PC-3 (cell line): Measurements from ENCODE around the gene DPF3. TPM values are rescaled to one million over a fixed set of nuclear protein-coding genes. Genes with fewer than 3 reads are reported as not detected.
A peak's percentile ranks its signal among the peaks of the same experiment; 100 is the strongest.

ENCODE experiments used
- ATAC-seq: fragments of 200-7000 bp; cut with Tn5 transposase; 2 replicates; pipeline ENCODE4 v1.9.1; 2020; ENCODE audit warnings: mild to moderate bottlenecking, moderate library complexity
- BruUV-seq: library from RNA; stranded (reverse); fragments of 400-500 nt; replicated peaks from 2 replicates; lab custom pipeline; 2021; lab: Mats Ljungman, UMichigan
- CTCF ChIA-PET: fragments of 300-600 bp; sonication (Branson Sonifier 250); formaldehyde crosslinking; loops from one replicate; lab custom pipeline; 2022; ENCODE audit warnings: antibody characterized with exemption; lab: Charles Lee
- POLR2A ChIA-PET: fragments of 300-600 bp; sonication (Branson Sonifier 250); formaldehyde crosslinking; loops from one replicate; lab custom pipeline; 2022; ENCODE audit warnings: antibody characterized with exemption; ENCODE audit not compliant: unreplicated experiment; lab: Charles Lee
- DNase-seq: peaks from one replicate; pipeline ENCODE4 v3.0.0-alpha.2; 2015
- H2AFZ ChIP-seq: fragments of 300-600 bp; sonication (generic); 2 replicates; pipeline ENCODE4 v1.6.0; 2016; ENCODE audit warnings: antibody characterized with exemption, low read length
- H3F3A ChIP-seq: fragments of 300-600 bp; sonication (generic); one replicate; pipeline ENCODE4 v1.6.0; 2017; ENCODE audit warnings: antibody characterized with exemption, low read length, control low read depth, mild to moderate bottlenecking; ENCODE audit not compliant: unreplicated experiment
- H3K27ac ChIP-seq: fragments of 300-600 bp; sonication (generic); 2 replicates; pipeline ENCODE4 v1.5.1; 2016; ENCODE audit warnings: mild to moderate bottlenecking, low read length
- H3K27me3 ChIP-seq: fragments of 300-600 bp; sonication (generic); 2 replicates; pipeline ENCODE4 v1.6.1; 2016; ENCODE audit warnings: low read length, mixed read lengths
- H3K36me3 ChIP-seq: fragments of 300-600 bp; sonication (generic); 2 replicates; pipeline ENCODE4 v1.6.1; 2016; ENCODE audit warnings: low read depth, mixed run types, low read length, mixed read lengths
- H3K4me1 ChIP-seq: fragments of 300-600 bp; sonication (generic); 2 replicates; pipeline ENCODE4 v1.5.1; 2016; ENCODE audit warnings: low read length; ENCODE audit not compliant: insufficient read depth
- H3K4me2 ChIP-seq: fragments of 300-600 bp; sonication (generic); 2 replicates; pipeline ENCODE4 v1.6.0; 2016; ENCODE audit warnings: low read length
- H3K4me3 ChIP-seq: fragments of 300-600 bp; sonication (generic); 2 replicates; pipeline ENCODE4 v1.5.1; 2016; ENCODE audit warnings: mild to moderate bottlenecking, low read length, mixed read lengths
- H3K79me2 ChIP-seq: fragments of 300-600 bp; sonication (generic); 2 replicates; pipeline ENCODE4 v1.6.1; 2017; ENCODE audit warnings: low read length, mixed read lengths
- H3K9ac ChIP-seq: fragments of 300-600 bp; sonication (generic); 2 replicates; pipeline ENCODE4 v1.6.0; 2016; ENCODE audit warnings: mild to moderate bottlenecking, low read length
- H3K9me2 ChIP-seq: fragments of 300-600 bp; sonication (generic); replicated peaks from 2 replicates; pipeline ENCODE4 v1.6.1; 2016; ENCODE audit warnings: mixed run types, low read length, mixed read lengths
- H3K9me3 ChIP-seq: fragments of 300-600 bp; sonication (generic); 2 replicates; pipeline ENCODE4 v1.6.1; 2016; ENCODE audit warnings: low read length, mixed read lengths
- H4K20me1 ChIP-seq: fragments of 300-600 bp; sonication (generic); 2 replicates; pipeline ENCODE4 v1.6.1; 2016; ENCODE audit warnings: low read length, mixed read lengths
- EZH2 ChIP-seq: fragments of 300-600 bp; sonication (generic); IDR thresholded peaks from one replicate; pipeline ENCODE4 v1.6.1; 2017; ENCODE audit warnings: antibody characterized with exemption, mild to moderate bottlenecking, low read length; ENCODE audit not compliant: unreplicated experiment
- EZH2phosphoT487 ChIP-seq: fragments of 300-600 bp; sonication (generic); IDR thresholded peaks from 2 replicates; pipeline ENCODE4 v1.6.1; 2018; ENCODE audit warnings: mild to moderate bottlenecking, antibody characterized with exemption, low read length, borderline replicate concordance
- intact Hi-C: fragments of 100-400 bp; cut with micrococcal nuclease; formaldehyde crosslinking; loops from 2 replicates; pipeline ENCODE4 v1.9.0; 2023
- total RNA-seq: library from RNA; depleted of rRNA; stranded (reverse); fragments of >200 nt; gene quantifications from 2 replicates; pipeline ENCODE4 v1.2.3, GENCODE V29; 2014
- TF ChIP-seq, protein P1 (sequence below): fragments of 300-600 bp; sonication (generic); conservative IDR thresholded peaks from 2 replicates; pipeline ENCODE4 v1.5.1; 2017; ENCODE audit warnings: antibody characterized with exemption, low read depth, mild to moderate bottlenecking, low read length

DPF3 gene
- total RNA-seq, 1 experiment from 2014 or later: 16.6 TPM

- CTCF ChIA-PET: no interaction called here
Observed at GRCh38 chr14:72913809-72914208, 19.9 kb upstream of the DPF3 start.

GRCh38 chr14:72909163-72909562, 15.3 kb upstream of the DPF3 start:
- Histone ChIP-seq H3K4me2 (no peak overlapping the region), H3K79me2 (no peaks in the 10 kb centered on the region), H2AFZ (no peak overlapping the region), H3K9me3 (no peaks in the 10 kb centered on the region), H3K27ac (no peak overlapping the region), H3K9ac (no peak overlapping the region), H3K4me3 (no peak overlapping the region), H3F3A (no peaks in the 10 kb centered on the region), H3K27me3 (no peaks in the 10 kb centered on the region), H3K36me3 (no peaks in the 10 kb centered on the region), H3K4me1 (peaks cover 31% of the 10 kb centered on the region), H4K20me1 (no peaks in the 10 kb centered on the region), H3K9me2 (no peaks in the 10 kb centered on the region)
- peak; percentile 4; the same call in 1 of the 2 replicates for ATAC-seq
- no TSS peak for BruUV-seq
- ChIA-PET POLR2A (interaction anchor here (0.6 to 0.7 kb wide), 2 partner anchors 50 to 149 kb away, joined by 4 to 6 read pairs; partner anchors contain the start of gene RBM25), CTCF (interaction anchor here (0.8 to 1.5 kb wide), 2 partner anchors 39 to 395 kb away, joined by 4 to 8 read pairs; no protein-coding TSS in a partner anchor)
- no peak for TF ChIP-seq EZH2phosphoT487
- TF ChIP-seq EZH2: no peak
- no peak for DNase-seq
- intact Hi-C loops: loop anchor here (5.0 kb wide), 1 partner anchor 272 kb away; no protein-coding TSS in a partner anchor

More at GRCh38 chr14:72913809-72914208, 19.9 kb upstream of the DPF3 start:
- no peaks in the 10 kb centered on the region for H3K9me2 ChIP-seq
- no peaks in the 10 kb centered on the region for H3F3A ChIP-seq
- H3K4me3 ChIP-seq: no peak overlapping the region
- no peaks in the 10 kb centered on the region for H3K36me3 ChIP-seq
- H3K79me2 ChIP-seq: no peaks in the 10 kb centered on the region
- POLR2A ChIA-PET: interaction anchor here (0.7 kb wide), 1 partner anchor 20 kb away, joined by 21 read pairs; no protein-coding TSS in a partner anchor
- DNase-seq (no peak), ATAC-seq (no peak)
- TF ChIP-seq EZH2phosphoT487: no peak
- TF ChIP-seq EZH2: no peak
- TF ChIP-seq, protein P1, sequence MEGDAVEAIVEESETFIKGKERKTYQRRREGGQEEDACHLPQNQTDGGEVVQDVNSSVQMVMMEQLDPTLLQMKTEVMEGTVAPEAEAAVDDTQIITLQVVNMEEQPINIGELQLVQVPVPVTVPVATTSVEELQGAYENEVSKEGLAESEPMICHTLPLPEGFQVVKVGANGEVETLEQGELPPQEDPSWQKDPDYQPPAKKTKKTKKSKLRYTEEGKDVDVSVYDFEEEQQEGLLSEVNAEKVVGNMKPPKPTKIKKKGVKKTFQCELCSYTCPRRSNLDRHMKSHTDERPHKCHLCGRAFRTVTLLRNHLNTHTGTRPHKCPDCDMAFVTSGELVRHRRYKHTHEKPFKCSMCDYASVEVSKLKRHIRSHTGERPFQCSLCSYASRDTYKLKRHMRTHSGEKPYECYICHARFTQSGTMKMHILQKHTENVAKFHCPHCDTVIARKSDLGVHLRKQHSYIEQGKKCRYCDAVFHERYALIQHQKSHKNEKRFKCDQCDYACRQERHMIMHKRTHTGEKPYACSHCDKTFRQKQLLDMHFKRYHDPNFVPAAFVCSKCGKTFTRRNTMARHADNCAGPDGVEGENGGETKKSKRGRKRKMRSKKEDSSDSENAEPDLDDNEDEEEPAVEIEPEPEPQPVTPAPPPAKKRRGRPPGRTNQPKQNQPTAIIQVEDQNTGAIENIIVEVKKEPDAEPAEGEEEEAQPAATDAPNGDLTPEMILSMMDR: no peak
- no peak overlapping the region for H2AFZ ChIP-seq
- BruUV-seq: no TSS peak
- H3K27ac ChIP-seq: no peak overlapping the region
- no peaks in the 10 kb centered on the region for H3K9me3 ChIP-seq
- H3K9ac ChIP-seq: no peak overlapping the region
- H3K27me3 ChIP-seq: no peaks in the 10 kb centered on the region
- H4K20me1 ChIP-seq: no peaks in the 10 kb centered on the region
- no peak overlapping the region for H3K4me2 ChIP-seq
- peaks cover 13% of the 10 kb centered on the region for H3K4me1 ChIP-seq
- intact Hi-C loops: loop anchor here (10.0 kb wide), 1 partner anchor 671 kb away; no protein-coding TSS in a partner anchor

- H3K4me3 ChIP-seq: no peak overlapping the region
- no peak overlapping the region for H3K27ac ChIP-seq
- no peaks in the 10 kb centered on the region for H3K9me3 ChIP-seq
- H4K20me1 ChIP-seq: no peaks in the 10 kb centered on the region
- ChIA-PET CTCF (interaction anchor here (0.6 to 1.5 kb wide), 3 partner anchors 394 to 1458 kb away, joined by 3 to 8 read pairs (median 4); no protein-coding TSS in a partner anchor), POLR2A (interaction anchor here (0.6 kb wide), 1 partner anchor 258 kb away, joined by 3 read pairs; no protein-coding TSS in a partner anchor)
- peaks cover 31% of the 10 kb centered on the region for H3K4me1 ChIP-seq
- H3K36me3 ChIP-seq: no peaks in the 10 kb centered on the region
- peak; percentile 71 for ATAC-seq
- no peaks in the 10 kb centered on the region for H3K9me2 ChIP-seq
- H2AFZ ChIP-seq: no peak overlapping the region
- H3F3A ChIP-seq: no peaks in the 10 kb centered on the region
- H3K9ac ChIP-seq: no peak overlapping the region
- TF ChIP-seq, protein P1: no peak
- TF ChIP-seq EZH2phosphoT487: no peak
- TF ChIP-seq EZH2: no peak
- H3K27me3 ChIP-seq: no peaks in the 10 kb centered on the region
- H3K4me2 ChIP-seq: peak overlapping the region; percentile 5; the same call in 1 of the 2 replicates
- H3K79me2 ChIP-seq: no peaks in the 10 kb centered on the region
- intact Hi-C loops: loop anchor here (5.0 kb wide), 1 partner anchor 271 kb away; no protein-coding TSS in a partner anchor
- DNase-seq: peak; percentile 69
- no TSS peak for BruUV-seq
Observed at GRCh38 chr14:72907886-72908285, 14.0 kb upstream of the DPF3 start.
